HG02938 (cell line): Measurements from ENCODE around the gene NOC4L.

Experiments
- ATAC-seq: cut with Tn5 transposase; IDR thresholded peaks from one replicate; pipeline ENCODE4 v1.9.1; 2021; ENCODE audit warnings: mild to moderate bottlenecking, moderate library complexity; ENCODE audit not compliant: unreplicated experiment

Gene NOC4L

GRCh38 chr12:132154941-132155770 is 10.9 kb downstream of the NOC4L start:
- no peak for ATAC-seq

GRCh38 chr12:132155771-132156572 is 11.7 kb downstream of the NOC4L start:
- no peak for ATAC-seq

GRCh38 chr12:132156573-132157325 is 12.5 kb downstream of the NOC4L start:
- no peak for ATAC-seq

- ATAC-seq, result no peak
Measured at GRCh38 chr12:132157733-132158409, 13.6 kb downstream of the NOC4L start.

GRCh38 chr12:132158677-132159554 is 14.7 kb downstream of the NOC4L start:
- no peak for ATAC-seq

- ATAC-seq, result no peak
Measured at GRCh38 chr12:132159555-132160003, 15.3 kb downstream of the NOC4L start.

- no peak for ATAC-seq
Measured at GRCh38 chr12:132160016-132160415, 15.8 kb downstream of the NOC4L start.

- ATAC-seq, result no peak
Measured at GRCh38 chr12:132160601-132161035, 16.4 kb downstream of the NOC4L start.

- no peak for ATAC-seq
Measured at GRCh38 chr12:132161036-132161781, 17.0 kb downstream of the NOC4L start.

- ATAC-seq, result no peak
Measured at GRCh38 chr12:132161796-132162507, 17.7 kb downstream of the NOC4L start.

GRCh38 chr12:132162508-132163031 is 18.3 kb downstream of the NOC4L start:
- no peak for ATAC-seq

GRCh38 chr12:132163041-132163910 is 19.0 kb downstream of the NOC4L start:
- ATAC-seq, result no peak

- no peak for ATAC-seq
Measured at GRCh38 chr12:132163911-132164288, 19.6 kb downstream of the NOC4L start.

- ATAC-seq, result no peak
Measured at GRCh38 chr12:132164426-132164825, 20.2 kb downstream of the NOC4L start.

- no peak for ATAC-seq
Measured at GRCh38 chr12:132165584-132165983, 21.3 kb downstream of the NOC4L start.

GRCh38 chr12:132166093-132166492 is 21.8 kb downstream of the NOC4L start:
- ATAC-seq, result no peak
